C4-2B (cell line): ENCODE results near the gene TMEM168.

ENCODE experiments used
- CTCF ChIP-seq: fragments of 450-650 bp; conservative IDR thresholded peaks from 2 replicates; pipeline ENCODE4 v1.5.1; 2017; ENCODE audit warnings: mild to moderate bottlenecking
- ZFX ChIP-seq: fragments of 450-650 bp; IDR thresholded peaks from 2 replicates; pipeline ENCODE4 v1.6.1; 2017

DNA sequence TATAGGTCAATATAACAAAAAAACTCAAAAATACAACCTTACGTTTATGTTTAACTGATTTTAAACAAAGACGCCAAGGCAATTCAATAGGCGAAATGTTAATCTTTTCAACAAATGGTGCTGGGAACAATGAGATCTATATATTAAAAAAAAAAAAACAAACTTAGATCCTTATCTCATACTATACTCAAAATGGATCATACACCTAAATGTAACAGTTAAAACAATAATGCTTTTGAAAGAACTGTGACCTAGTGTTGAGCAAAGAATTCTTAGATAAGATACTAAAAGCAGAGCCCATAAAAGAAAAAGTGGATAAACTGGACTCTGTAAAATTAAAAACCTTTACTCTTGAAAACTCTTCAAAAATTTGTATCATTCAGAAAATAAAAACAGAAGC, 8.6 kb downstream of the TMEM168 start:
- TF ChIP-seq CTCF: no peak
- TF ChIP-seq ZFX: no peak
